ENCODE data around the gene CCDC13.

DNA sequence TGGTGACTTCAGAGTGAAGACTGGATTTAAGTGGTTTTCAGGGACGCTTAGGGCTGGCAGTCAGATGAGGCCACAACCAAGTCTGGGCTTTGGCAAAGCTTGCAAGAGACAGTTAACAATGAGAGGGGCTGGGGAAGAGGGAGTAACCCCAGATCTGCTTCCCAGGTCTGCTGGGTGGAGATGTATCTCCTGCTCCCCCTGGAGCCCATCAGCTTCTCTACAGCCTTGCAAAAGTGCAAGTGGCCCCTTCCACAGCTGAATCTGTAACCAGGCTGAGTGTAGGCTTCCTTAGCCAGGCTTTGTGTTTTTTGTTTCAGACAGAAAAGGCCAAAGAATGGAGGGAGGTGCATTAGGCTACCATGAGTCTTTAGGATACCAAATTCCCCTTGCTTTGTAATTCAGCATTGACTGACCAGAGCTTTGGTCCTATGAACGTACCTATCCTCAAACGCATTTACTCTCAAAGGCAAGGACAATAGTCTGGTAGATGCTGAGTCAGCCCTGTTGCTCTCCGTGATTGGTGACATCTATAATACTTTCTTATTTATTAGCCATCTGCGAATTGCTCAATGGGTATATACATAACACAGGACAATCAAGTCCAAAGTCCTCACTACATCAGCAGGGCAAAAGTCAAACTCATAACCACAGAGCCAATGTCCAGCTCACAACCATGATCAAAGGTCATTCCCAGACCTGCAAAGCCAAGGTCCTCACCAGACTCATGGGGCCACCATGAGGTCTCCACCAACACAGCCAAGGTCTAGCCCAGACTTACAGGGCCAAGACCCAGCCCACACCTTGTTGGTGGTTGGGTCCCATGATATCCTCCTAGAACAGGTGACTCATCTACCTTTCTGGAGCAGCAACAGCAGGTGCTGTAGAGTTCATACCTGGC is 17.1 kb downstream of the CCDC13 start:
- TF ChIP-seq EZH2phosphoT487 (IDR thresholded peaks at IDR 0.05; ENCODE audit: insufficient read depth, low read depth) (no peak), EZH2 (IDR thresholded peaks at IDR 0.05; ENCODE audit: insufficient read depth, poor library complexity, severe bottlenecking) (no peak)

Measured in GM23248 (cell line).